GM23338 (cell line): ENCODE data around the gene SRSF2. TPM values are rescaled to one million over a fixed set of nuclear protein-coding genes. Genes with fewer than 3 reads are reported as not detected.

Experiments
- ATAC-seq: fragments of 200-7000 bp; cut with Tn5 transposase; 3 replicates; pipeline ENCODE4 v1.9.1; 2020
- DNase-seq: peaks from one replicate; pipeline ENCODE4 v3.0.0-alpha.2; 2015; ENCODE audit warnings: low spot score
- H2AFZ ChIP-seq: fragments of 200-600 bp; sonication (generic); 2 replicates; pipeline ENCODE4 v1.8.0; 2016; ENCODE audit warnings: antibody characterized with exemption, mild to moderate bottlenecking, moderate library complexity
- H3F3A ChIP-seq: fragments of 200-600 bp; sonication (generic); replicated peaks from 2 replicates; pipeline ENCODE4 v1.8.0; 2017; ENCODE audit warnings: antibody characterized with exemption, mixed run types, low read depth
- H3K27ac ChIP-seq: fragments of 200-600 bp; sonication (generic); 2 replicates; pipeline ENCODE4 v1.6.1; 2016; ENCODE audit warnings: low read depth
- H3K27me3 ChIP-seq: fragments of 200-600 bp; sonication (generic); 2 replicates; pipeline ENCODE4 v1.8.0; 2016; ENCODE audit warnings: mild to moderate bottlenecking, mixed run types, moderate library complexity; ENCODE audit not compliant: insufficient read depth
- H3K36me3 ChIP-seq: fragments of 200-600 bp; sonication (generic); 2 replicates; pipeline ENCODE4 v1.8.0; 2016; ENCODE audit warnings: mild to moderate bottlenecking; ENCODE audit not compliant: insufficient read depth
- H3K4me1 ChIP-seq: fragments of 200-600 bp; sonication (generic); 2 replicates; pipeline ENCODE4 v1.8.0; 2016; ENCODE audit warnings: mild to moderate bottlenecking, moderate library complexity; ENCODE audit not compliant: insufficient read depth
- H3K4me2 ChIP-seq: fragments of 200-600 bp; sonication (generic); 2 replicates; pipeline ENCODE4 v1.7.1; 2017; ENCODE audit warnings: mixed run types
- H3K4me3 ChIP-seq: fragments of 200-600 bp; sonication (generic); 2 replicates; pipeline ENCODE4 v1.6.1; 2016; ENCODE audit warnings: mixed run types
- H3K79me2 ChIP-seq: fragments of 200-600 bp; sonication (generic); replicated peaks from 2 replicates; pipeline ENCODE4 v1.8.0; 2017; ENCODE audit warnings: mild to moderate bottlenecking; ENCODE audit not compliant: insufficient read depth
- H3K9me2 ChIP-seq: fragments of 200-600 bp; sonication (generic); 2 replicates; pipeline ENCODE4 v1.8.0; 2017; ENCODE audit not compliant: insufficient read depth
- H4K20me1 ChIP-seq: fragments of 200-600 bp; sonication (generic); replicated peaks from 2 replicates; pipeline ENCODE4 v1.8.0; 2017; ENCODE audit warnings: mild to moderate bottlenecking; ENCODE audit not compliant: insufficient read depth
- H3K27ac Mint-ChIP-seq: 2 replicates; pipeline ENCODE4 v1.8.0; 2020; ENCODE audit warnings: inconsistent platforms, mild to moderate bottlenecking, moderate library complexity, mixed read lengths
- H3K27me3 Mint-ChIP-seq: 3 replicates; pipeline ENCODE4 v1.8.0; 2022; ENCODE audit warnings: low read depth, mild to moderate bottlenecking, moderate library complexity, mixed read lengths, inconsistent platforms; ENCODE audit not compliant: insufficient read depth, poor library complexity
- H3K36me3 Mint-ChIP-seq: 3 replicates; pipeline ENCODE4 v1.8.0; 2021; ENCODE audit warnings: low read depth, mild to moderate bottlenecking, inconsistent platforms, moderate library complexity, mixed read lengths
- H3K4me1 Mint-ChIP-seq: 3 replicates; pipeline ENCODE4 v1.8.0; 2020; ENCODE audit warnings: mild to moderate bottlenecking, inconsistent platforms, mixed read lengths
- H3K4me3 Mint-ChIP-seq: 3 replicates; pipeline ENCODE4 v1.8.0; 2021; ENCODE audit warnings: moderate library complexity, mild to moderate bottlenecking, inconsistent platforms, mixed read lengths
- H3K9me3 Mint-ChIP-seq: 3 replicates; pipeline ENCODE4 v1.8.0; 2020; ENCODE audit warnings: moderate library complexity, mild to moderate bottlenecking, inconsistent platforms, mixed read lengths
- CREB1 ChIP-seq: fragments of 250-450 bp; sonication (Bioruptor Pico); IDR thresholded peaks from 2 replicates; pipeline ENCODE4 v1.5.0; 2020; ENCODE audit warnings: low read depth, mild to moderate bottlenecking, moderate library complexity
- EZH2 ChIP-seq: fragments of 200-600 bp; sonication (generic); IDR thresholded peaks from one replicate; pipeline ENCODE4 v1.8.0; 2017; ENCODE audit warnings: antibody characterized with exemption, mild to moderate bottlenecking, low read depth; ENCODE audit not compliant: unreplicated experiment
- EZH2phosphoT487 ChIP-seq: fragments of 200-600 bp; sonication (generic); IDR thresholded peaks from one replicate; pipeline ENCODE4 v1.8.1; 2018; ENCODE audit warnings: antibody characterized with exemption; ENCODE audit not compliant: unreplicated experiment
- JUNB ChIP-seq: IDR thresholded peaks from one replicate; pipeline ENCODE4 v1.6.1; 2016; ENCODE audit warnings: antibody characterized with exemption; ENCODE audit not compliant: unreplicated experiment
- NANOG ChIP-seq: IDR thresholded peaks from 2 replicates; pipeline ENCODE4 v1.6.1; 2016; ENCODE audit warnings: antibody characterized with exemption, borderline replicate concordance
- POLR2AphosphoS5 ChIP-seq: IDR thresholded peaks from 2 replicates; pipeline ENCODE4 v1.6.1; 2016; ENCODE audit warnings: antibody characterized with exemption, low read depth
- STAT1 ChIP-seq: IDR thresholded peaks from one replicate; pipeline ENCODE4 v1.6.1; 2016; ENCODE audit warnings: antibody characterized with exemption; ENCODE audit not compliant: unreplicated experiment
- ZNF114 ChIP-seq: fragments of 250-450 bp; sonication (Bioruptor Pico); IDR thresholded peaks from 2 replicates; pipeline ENCODE4 v1.5.0; 2020; ENCODE audit warnings: mild to moderate bottlenecking, moderate library complexity
- ZNF331 ChIP-seq: fragments of 250-450 bp; sonication (Bioruptor Pico); IDR thresholded peaks from 2 replicates; pipeline ENCODE4 v1.5.0; 2020; ENCODE audit warnings: low read depth, mild to moderate bottlenecking, moderate library complexity
- polyA plus RNA-seq: library from polyadenylated mRNA; unstranded; fragments of >200 nt; fragmentation: Nextera tagmentation; extraction: Ambion mirVana; gene quantifications from 2 replicates; pipeline ENCODE4 v1.2.1, GENCODE V29; 2016
- total RNA-seq: library from RNA; depleted of rRNA; stranded (reverse); fragments of >200 nt; shearing (Covaris generic); gene quantifications from 2 replicates; pipeline ENCODE4 v1.2.3, GENCODE V29; 2014
- TF ChIP-seq, protein P1 (sequence below), 2 experiments: fragments of 200-600 bp in 1 of 2; sonication (generic) in 1 of 2; conservative IDR thresholded peaks; 2 replicates each; pipeline versions ENCODE4 v1.5.1 to v1.6.1; 2016 to 2017; ENCODE audit warnings: antibody characterized with exemption in 2 of 2, low read depth in 2 of 2, mild to moderate bottlenecking in 2 of 2, moderate library complexity in 1 of 2
- TF ChIP-seq, protein P2 (sequence below): IDR thresholded peaks from 2 replicates; pipeline ENCODE4 v1.6.1; 2016; ENCODE audit warnings: antibody characterized with exemption
- TF ChIP-seq, protein P3 (sequence below): IDR thresholded peaks from one replicate; pipeline ENCODE4 v1.6.1; 2018; ENCODE audit warnings: antibody characterized with exemption; ENCODE audit not compliant: unreplicated experiment
- TF ChIP-seq, protein P4 (sequence below): fragments of 250-450 bp; sonication (Bioruptor Pico); IDR thresholded peaks from 2 replicates; pipeline ENCODE4 v1.5.0; 2020; ENCODE audit warnings: mild to moderate bottlenecking, moderate library complexity

SRSF2 gene
- total and polyA plus RNA-seq, 2 experiments from 2014 or later: 317 to 547 TPM

DNA sequence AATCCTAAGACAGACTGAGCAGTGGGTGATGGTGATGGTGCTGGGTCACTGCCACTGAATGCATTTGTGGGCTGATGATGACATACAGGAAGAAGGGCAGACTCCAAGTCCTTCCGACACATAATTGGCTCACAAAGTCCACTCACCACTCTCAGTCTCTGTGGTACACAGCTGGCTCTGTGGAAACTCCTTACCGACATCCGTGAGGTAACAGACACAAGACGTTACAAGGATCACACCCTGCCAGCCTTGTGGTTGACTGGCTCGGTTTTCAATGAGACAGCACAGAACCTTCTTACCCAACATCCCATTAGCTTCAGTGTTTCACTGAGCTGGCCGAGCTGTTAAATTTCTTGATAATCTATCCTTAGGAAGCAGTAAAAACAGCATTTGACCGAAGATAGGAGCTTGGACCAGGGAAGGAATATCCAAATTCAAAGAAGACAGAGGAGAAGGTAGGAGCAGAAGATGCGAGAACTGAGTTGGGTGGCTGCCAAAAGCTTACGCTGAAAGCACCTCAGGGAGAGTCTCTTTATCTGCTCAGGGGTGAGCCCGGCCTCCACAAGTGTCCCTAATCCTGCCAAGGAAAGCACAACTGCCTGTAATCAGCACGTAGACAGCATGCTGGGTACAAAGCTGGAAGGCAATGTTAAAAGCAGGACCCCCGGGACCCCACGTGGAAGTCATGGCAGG, 20.8 kb downstream of the SRSF2 start:
- H4K20me1 ChIP-seq: peaks cover 4% of the 10 kb centered on the region; the same call in 1 of the 2 replicates
- no peaks in the 10 kb centered on the region for H3K79me2 ChIP-seq
- H2AFZ ChIP-seq: no peak overlapping the region
- H3F3A ChIP-seq: peaks cover 6% of the 10 kb centered on the region; the same call in 1 of the 2 replicates
- H3K36me3 ChIP-seq: peaks cover 24% of the 10 kb centered on the region
- ATAC-seq (no peak), DNase-seq (no peak)
- no peaks in the 10 kb centered on the region for H3K9me2 ChIP-seq
- H3K27me3 ChIP-seq: no peaks in the 10 kb centered on the region
- H3K4me2 ChIP-seq: no peak overlapping the region
- Mint-ChIP-seq H3K4me1 (peaks cover 7% of the 10 kb centered on the region), H3K9me3 (no peaks in the 10 kb centered on the region), H3K4me3 (no peak overlapping the region), H3K27me3 (peaks cover 9% of the 10 kb centered on the region), H3K27ac (no peak overlapping the region), H3K36me3 (peaks cover 48% of the 10 kb centered on the region)
- H3K27ac ChIP-seq: no peak overlapping the region
- peaks cover 7% of the 10 kb centered on the region for H3K4me1 ChIP-seq
- TF ChIP-seq STAT1 (no peak), ZNF114 (CRISPR knock-in tag) (no peak), ZNF331 (CRISPR knock-in tag) (no peak), EZH2 (no peak), NANOG (no peak), EZH2phosphoT487 (no peak), CREB1 (CRISPR knock-in tag) (no peak), JUNB (no peak), POLR2AphosphoS5 (no peak)
- TF ChIP-seq, protein P1, sequence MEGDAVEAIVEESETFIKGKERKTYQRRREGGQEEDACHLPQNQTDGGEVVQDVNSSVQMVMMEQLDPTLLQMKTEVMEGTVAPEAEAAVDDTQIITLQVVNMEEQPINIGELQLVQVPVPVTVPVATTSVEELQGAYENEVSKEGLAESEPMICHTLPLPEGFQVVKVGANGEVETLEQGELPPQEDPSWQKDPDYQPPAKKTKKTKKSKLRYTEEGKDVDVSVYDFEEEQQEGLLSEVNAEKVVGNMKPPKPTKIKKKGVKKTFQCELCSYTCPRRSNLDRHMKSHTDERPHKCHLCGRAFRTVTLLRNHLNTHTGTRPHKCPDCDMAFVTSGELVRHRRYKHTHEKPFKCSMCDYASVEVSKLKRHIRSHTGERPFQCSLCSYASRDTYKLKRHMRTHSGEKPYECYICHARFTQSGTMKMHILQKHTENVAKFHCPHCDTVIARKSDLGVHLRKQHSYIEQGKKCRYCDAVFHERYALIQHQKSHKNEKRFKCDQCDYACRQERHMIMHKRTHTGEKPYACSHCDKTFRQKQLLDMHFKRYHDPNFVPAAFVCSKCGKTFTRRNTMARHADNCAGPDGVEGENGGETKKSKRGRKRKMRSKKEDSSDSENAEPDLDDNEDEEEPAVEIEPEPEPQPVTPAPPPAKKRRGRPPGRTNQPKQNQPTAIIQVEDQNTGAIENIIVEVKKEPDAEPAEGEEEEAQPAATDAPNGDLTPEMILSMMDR (conservative IDR thresholded peaks at IDR 0.05; ENCODE audit: low read depth in 2 of 2): no peak
- TF ChIP-seq, protein P2, sequence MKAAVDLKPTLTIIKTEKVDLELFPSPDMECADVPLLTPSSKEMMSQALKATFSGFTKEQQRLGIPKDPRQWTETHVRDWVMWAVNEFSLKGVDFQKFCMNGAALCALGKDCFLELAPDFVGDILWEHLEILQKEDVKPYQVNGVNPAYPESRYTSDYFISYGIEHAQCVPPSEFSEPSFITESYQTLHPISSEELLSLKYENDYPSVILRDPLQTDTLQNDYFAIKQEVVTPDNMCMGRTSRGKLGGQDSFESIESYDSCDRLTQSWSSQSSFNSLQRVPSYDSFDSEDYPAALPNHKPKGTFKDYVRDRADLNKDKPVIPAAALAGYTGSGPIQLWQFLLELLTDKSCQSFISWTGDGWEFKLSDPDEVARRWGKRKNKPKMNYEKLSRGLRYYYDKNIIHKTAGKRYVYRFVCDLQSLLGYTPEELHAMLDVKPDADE: no peak
- TF ChIP-seq, protein P3, sequence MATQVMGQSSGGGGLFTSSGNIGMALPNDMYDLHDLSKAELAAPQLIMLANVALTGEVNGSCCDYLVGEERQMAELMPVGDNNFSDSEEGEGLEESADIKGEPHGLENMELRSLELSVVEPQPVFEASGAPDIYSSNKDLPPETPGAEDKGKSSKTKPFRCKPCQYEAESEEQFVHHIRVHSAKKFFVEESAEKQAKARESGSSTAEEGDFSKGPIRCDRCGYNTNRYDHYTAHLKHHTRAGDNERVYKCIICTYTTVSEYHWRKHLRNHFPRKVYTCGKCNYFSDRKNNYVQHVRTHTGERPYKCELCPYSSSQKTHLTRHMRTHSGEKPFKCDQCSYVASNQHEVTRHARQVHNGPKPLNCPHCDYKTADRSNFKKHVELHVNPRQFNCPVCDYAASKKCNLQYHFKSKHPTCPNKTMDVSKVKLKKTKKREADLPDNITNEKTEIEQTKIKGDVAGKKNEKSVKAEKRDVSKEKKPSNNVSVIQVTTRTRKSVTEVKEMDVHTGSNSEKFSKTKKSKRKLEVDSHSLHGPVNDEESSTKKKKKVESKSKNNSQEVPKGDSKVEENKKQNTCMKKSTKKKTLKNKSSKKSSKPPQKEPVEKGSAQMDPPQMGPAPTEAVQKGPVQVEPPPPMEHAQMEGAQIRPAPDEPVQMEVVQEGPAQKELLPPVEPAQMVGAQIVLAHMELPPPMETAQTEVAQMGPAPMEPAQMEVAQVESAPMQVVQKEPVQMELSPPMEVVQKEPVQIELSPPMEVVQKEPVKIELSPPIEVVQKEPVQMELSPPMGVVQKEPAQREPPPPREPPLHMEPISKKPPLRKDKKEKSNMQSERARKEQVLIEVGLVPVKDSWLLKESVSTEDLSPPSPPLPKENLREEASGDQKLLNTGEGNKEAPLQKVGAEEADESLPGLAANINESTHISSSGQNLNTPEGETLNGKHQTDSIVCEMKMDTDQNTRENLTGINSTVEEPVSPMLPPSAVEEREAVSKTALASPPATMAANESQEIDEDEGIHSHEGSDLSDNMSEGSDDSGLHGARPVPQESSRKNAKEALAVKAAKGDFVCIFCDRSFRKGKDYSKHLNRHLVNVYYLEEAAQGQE: no peak
- TF ChIP-seq, protein P4, sequence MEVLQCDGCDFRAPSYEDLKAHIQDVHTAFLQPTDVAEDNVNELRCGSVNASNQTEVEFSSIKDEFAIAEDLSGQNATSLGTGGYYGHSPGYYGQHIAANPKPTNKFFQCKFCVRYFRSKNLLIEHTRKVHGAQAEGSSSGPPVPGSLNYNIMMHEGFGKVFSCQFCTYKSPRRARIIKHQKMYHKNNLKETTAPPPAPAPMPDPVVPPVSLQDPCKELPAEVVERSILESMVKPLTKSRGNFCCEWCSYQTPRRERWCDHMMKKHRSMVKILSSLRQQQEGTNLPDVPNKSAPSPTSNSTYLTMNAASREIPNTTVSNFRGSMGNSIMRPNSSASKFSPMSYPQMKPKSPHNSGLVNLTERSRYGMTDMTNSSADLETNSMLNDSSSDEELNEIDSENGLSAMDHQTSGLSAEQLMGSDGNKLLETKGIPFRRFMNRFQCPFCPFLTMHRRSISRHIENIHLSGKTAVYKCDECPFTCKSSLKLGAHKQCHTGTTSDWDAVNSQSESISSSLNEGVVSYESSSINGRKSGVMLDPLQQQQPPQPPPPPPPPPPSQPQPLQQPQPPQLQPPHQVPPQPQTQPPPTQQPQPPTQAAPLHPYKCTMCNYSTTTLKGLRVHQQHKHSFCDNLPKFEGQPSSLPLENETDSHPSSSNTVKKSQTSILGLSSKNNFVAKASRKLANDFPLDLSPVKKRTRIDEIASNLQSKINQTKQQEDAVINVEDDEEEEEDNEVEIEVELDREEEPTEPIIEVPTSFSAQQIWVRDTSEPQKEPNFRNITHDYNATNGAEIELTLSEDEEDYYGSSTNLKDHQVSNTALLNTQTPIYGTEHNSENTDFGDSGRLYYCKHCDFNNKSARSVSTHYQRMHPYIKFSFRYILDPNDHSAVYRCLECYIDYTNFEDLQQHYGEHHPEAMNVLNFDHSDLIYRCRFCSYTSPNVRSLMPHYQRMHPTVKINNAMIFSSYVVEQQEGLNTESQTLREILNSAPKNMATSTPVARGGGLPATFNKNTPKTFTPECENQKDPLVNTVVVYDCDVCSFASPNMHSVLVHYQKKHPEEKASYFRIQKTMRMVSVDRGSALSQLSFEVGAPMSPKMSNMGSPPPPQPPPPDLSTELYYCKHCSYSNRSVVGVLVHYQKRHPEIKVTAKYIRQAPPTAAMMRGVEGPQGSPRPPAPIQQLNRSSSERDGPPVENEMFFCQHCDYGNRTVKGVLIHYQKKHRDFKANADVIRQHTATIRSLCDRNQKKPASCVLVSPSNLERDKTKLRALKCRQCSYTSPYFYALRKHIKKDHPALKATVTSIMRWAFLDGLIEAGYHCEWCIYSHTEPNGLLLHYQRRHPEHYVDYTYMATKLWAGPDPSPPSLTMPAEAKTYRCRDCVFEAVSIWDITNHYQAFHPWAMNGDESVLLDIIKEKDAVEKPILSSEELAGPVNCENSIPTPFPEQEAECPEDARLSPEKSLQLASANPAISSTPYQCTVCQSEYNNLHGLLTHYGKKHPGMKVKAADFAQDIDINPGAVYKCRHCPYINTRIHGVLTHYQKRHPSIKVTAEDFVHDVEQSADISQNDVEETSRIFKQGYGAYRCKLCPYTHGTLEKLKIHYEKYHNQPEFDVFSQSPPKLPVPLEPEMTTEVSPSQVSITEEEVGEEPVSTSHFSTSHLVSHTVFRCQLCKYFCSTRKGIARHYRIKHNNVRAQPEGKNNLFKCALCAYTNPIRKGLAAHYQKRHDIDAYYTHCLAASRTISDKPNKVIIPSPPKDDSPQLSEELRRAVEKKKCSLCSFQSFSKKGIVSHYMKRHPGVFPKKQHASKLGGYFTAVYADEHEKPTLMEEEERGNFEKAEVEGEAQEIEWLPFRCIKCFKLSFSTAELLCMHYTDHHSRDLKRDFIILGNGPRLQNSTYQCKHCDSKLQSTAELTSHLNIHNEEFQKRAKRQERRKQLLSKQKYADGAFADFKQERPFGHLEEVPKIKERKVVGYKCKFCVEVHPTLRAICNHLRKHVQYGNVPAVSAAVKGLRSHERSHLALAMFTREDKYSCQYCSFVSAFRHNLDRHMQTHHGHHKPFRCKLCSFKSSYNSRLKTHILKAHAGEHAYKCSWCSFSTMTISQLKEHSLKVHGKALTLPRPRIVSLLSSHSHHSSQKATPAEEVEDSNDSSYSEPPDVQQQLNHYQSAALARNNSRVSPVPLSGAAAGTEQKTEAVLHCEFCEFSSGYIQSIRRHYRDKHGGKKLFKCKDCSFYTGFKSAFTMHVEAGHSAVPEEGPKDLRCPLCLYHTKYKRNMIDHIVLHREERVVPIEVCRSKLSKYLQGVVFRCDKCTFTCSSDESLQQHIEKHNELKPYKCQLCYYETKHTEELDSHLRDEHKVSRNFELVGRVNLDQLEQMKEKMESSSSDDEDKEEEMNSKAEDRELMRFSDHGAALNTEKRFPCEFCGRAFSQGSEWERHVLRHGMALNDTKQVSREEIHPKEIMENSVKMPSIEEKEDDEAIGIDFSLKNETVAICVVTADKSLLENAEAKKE (CRISPR knock-in tag): no peak
- H3K4me3 ChIP-seq: no peak overlapping the region
